HCT116 (cell line): ENCODE data around the gene FCHSD2. TPM values are rescaled to one million over a fixed set of nuclear protein-coding genes. Genes with fewer than 3 reads are reported as not detected.

ENCODE experiments used
- ATAC-seq: fragments of 200-7000 bp; cut with Tn5 transposase; 2 replicates; pipeline ENCODE4 v1.9.1; 2020; ENCODE audit warnings: mild to moderate bottlenecking, moderate library complexity
- BruUV-seq: library from RNA; stranded (reverse); fragments of 400-500 nt; replicated peaks from 2 replicates; lab custom pipeline; 2021; lab: Mats Ljungman, UMichigan
- CTCF ChIA-PET: fragments of 300-600 bp; sonication (Branson Sonifier 250); formaldehyde crosslinking; loops from one replicate; lab custom pipeline; 2021; ENCODE audit warnings: antibody characterized with exemption; lab: Charles Lee
- POLR2A ChIA-PET: fragments of 300-600, 350-600 bp; sonication (Branson Sonifier 250); formaldehyde crosslinking; loops from one replicate; lab custom pipeline; 2021; ENCODE audit warnings: antibody characterized with exemption; lab: Charles Lee
- RAD21 ChIA-PET, 2 experiments: fragments of 300-600 bp; sonication (Branson Sonifier 250); formaldehyde crosslinking; loops; one replicate each; lab custom pipeline; 2023; ENCODE audit warnings: low total read pairs in 2 of 2; ENCODE audit not compliant: uncharacterized antibody in 2 of 2, unreplicated experiment in 2 of 2, low non-redundant PET in 1 of 2; lab: Charles Lee
- DNase-seq: peaks from one replicate; pipeline ENCODE4 v3.0.0-alpha.2; 2010; ENCODE audit warnings: low read depth, low spot score
- H2AFZ ChIP-seq: fragments of 200-600 bp; shearing (Covaris generic), sonication (generic); 2 replicates; pipeline ENCODE4 v1.6.1; 2017; ENCODE audit warnings: low read depth, mixed run types, mixed read lengths, antibody characterized with exemption, low read length; ENCODE audit not compliant: poor library complexity, severe bottlenecking
- H3K27ac ChIP-seq: 2 replicates; pipeline ENCODE4 v1.5.1; 2012; ENCODE audit warnings: low read depth, low read length
- H3K27me3 ChIP-seq: fragments of 200-600 bp; sonication (generic); 2 replicates; pipeline ENCODE4 v1.6.1; 2016; ENCODE audit warnings: mixed run types, low read length, mixed read lengths; ENCODE audit not compliant: insufficient read depth
- H3K36me3 ChIP-seq, 2 experiments: fragments of 200-500 bp in 1 of 2; fragments of 200-600 bp in 1 of 2; sonication (Bioruptor generic) in 1 of 2; sonication (generic) in 1 of 2; 2 replicates each; pipeline versions ENCODE4 v1.5.1 to v1.6.1; 2014 to 2016; ENCODE audit warnings: low read length in 2 of 2, inconsistent platforms in 1 of 2, mixed read lengths in 1 of 2, mixed run types in 1 of 2; ENCODE audit not compliant: insufficient read depth in 2 of 2, control insufficient read depth in 1 of 2
- H3K4me1 ChIP-seq, 2 experiments: fragments of 200-600 bp in 1 of 2; sonication (generic) in 1 of 2; 2 replicates each; pipeline versions ENCODE4 v1.5.1 to v1.6.1; 2012 to 2017; ENCODE audit warnings: low read length in 2 of 2, inconsistent platforms in 1 of 2, mild to moderate bottlenecking in 1 of 2, mixed read lengths in 1 of 2, mixed run types in 1 of 2, moderate library complexity in 1 of 2; ENCODE audit not compliant: insufficient read depth in 2 of 2, control insufficient read depth in 1 of 2
- H3K4me2 ChIP-seq: fragments of 200-600 bp; sonication (generic); 2 replicates; pipeline ENCODE4 v1.6.1; 2017; ENCODE audit warnings: mixed run types, low read length, mixed read lengths
- H3K4me3 ChIP-seq, 2 experiments: fragments of 200-600 bp in 1 of 2; sonication (generic) in 1 of 2; replicated peaks in 1 of 2; 2 replicates each; pipeline ENCODE4 v1.5.1; 2011 to 2016; ENCODE audit warnings: low read length in 2 of 2, control low read depth in 1 of 2, low read depth in 1 of 2, mild to moderate bottlenecking in 1 of 2, mixed read lengths in 1 of 2, mixed run types in 1 of 2
- H3K79me2 ChIP-seq: fragments of 200-600 bp; sonication (generic); 2 replicates; pipeline ENCODE4 v1.6.1; 2017; ENCODE audit warnings: mild to moderate bottlenecking, mixed run types, low read length, moderate library complexity, mixed read lengths; ENCODE audit not compliant: insufficient read depth
- H3K9ac ChIP-seq: fragments of 200-600 bp; sonication (generic); 2 replicates; pipeline ENCODE4 v1.6.1; 2016; ENCODE audit warnings: low read length, mixed read lengths
- H3K9me2 ChIP-seq: fragments of 200-600 bp; sonication (generic), shearing (Covaris generic); 2 replicates; pipeline ENCODE4 v1.6.1; 2017; ENCODE audit warnings: mixed run types, mild to moderate bottlenecking, moderate library complexity; ENCODE audit not compliant: insufficient read depth
- H3K9me3 ChIP-seq, 2 experiments: fragments of 200-500 bp in 1 of 2; fragments of 200-600 bp in 1 of 2; sonication (Bioruptor generic) in 1 of 2; sonication (generic) in 1 of 2; 2 replicates each; pipeline ENCODE4 v1.6.1; 2014 to 2017; ENCODE audit warnings: low read length in 2 of 2, mixed read lengths in 2 of 2, inconsistent platforms in 1 of 2, low read depth in 1 of 2, mild to moderate bottlenecking in 1 of 2, mixed run types in 1 of 2, moderate library complexity in 1 of 2; ENCODE audit not compliant: control insufficient read depth in 1 of 2, insufficient read depth in 1 of 2
- H4K20me1 ChIP-seq: fragments of 200-600 bp; sonication (generic), shearing (Covaris generic); 2 replicates; pipeline ENCODE4 v1.6.1; 2017; ENCODE audit warnings: mixed run types, mild to moderate bottlenecking, moderate library complexity; ENCODE audit not compliant: insufficient read depth
- ATF3 ChIP-seq: IDR thresholded peaks from 2 replicates; pipeline ENCODE4 v1.6.1; 2012
- CEBPB ChIP-seq: IDR thresholded peaks from 2 replicates; pipeline ENCODE4 v1.6.1; 2012; ENCODE audit warnings: low read depth
- ELF1 ChIP-seq: IDR thresholded peaks from 2 replicates; pipeline ENCODE4 v1.6.1; 2012; ENCODE audit warnings: low read depth, borderline replicate concordance
- FOSL1 ChIP-seq: IDR thresholded peaks from 2 replicates; pipeline ENCODE4 v1.6.1; 2012; ENCODE audit warnings: low read depth
- SP1 ChIP-seq: IDR thresholded peaks from 2 replicates; pipeline ENCODE4 v1.6.1; 2012; ENCODE audit warnings: low read depth
- TCF7L2 ChIP-seq: IDR thresholded peaks from 2 replicates; pipeline ENCODE4 v1.7.0; 2011; ENCODE audit warnings: borderline replicate concordance, inconsistent platforms; ENCODE audit not compliant: insufficient read depth, insufficient read length; ENCODE audit errors: extremely low read depth
- intact Hi-C: fragments of 100-400 bp; cut with micrococcal nuclease; formaldehyde crosslinking; loops from 2 replicates; pipeline ENCODE4 v1.10.0; 2022
- total RNA-seq: library from RNA; stranded (reverse); gene quantifications from one replicate; pipeline ENCODE4 v1.2.1, GENCODE V29; 2021; ENCODE audit not compliant: unreplicated experiment

Gene FCHSD2
- total RNA-seq, 1 experiment from 2014 or later: 15.0 TPM

- ATAC-seq: peak; percentile 52; the same call in 1 of the 2 replicates
- H3K4me2 ChIP-seq: peak overlapping the region; percentile 17; the same call in 1 of the 2 replicates
- RAD21 ChIA-PET: no interaction called here
- DNase-seq: no peak
- POLR2A ChIA-PET: no interaction called here
- no peaks in the 10 kb centered on the region for H4K20me1 ChIP-seq
- no peaks in the 10 kb centered on the region for H3K79me2 ChIP-seq
- no peak overlapping the region for H3K27ac ChIP-seq
- H3K9me3 ChIP-seq: no peaks in the 10 kb centered on the region
- no peaks in the 10 kb centered on the region for H3K27me3 ChIP-seq
- H2AFZ ChIP-seq: no peak overlapping the region
- CTCF ChIA-PET: interaction anchor here (1.2 to 2.1 kb wide), 4 partner anchors 9 to 396 kb away, joined by 3 to 5 read pairs (median 4); no protein-coding TSS in a partner anchor
- H3K4me3 ChIP-seq: no peak overlapping the region
- no TSS peak for BruUV-seq
- no peak overlapping the region for H3K9ac ChIP-seq
- no peaks in the 10 kb centered on the region for H3K9me2 ChIP-seq
- intact Hi-C loops: no loop called here
- H3K36me3 ChIP-seq: 0 out of 4 replicates have a peak, but pooled peaks cover 0 to 4% of the 10 kb centered on the region in 2 experiments
- no peak for TF ChIP-seq TCF7L2
- TF ChIP-seq CEBPB: peak; percentile 87
- peak; percentile 13; the same call in 1 of the 2 replicates for TF ChIP-seq FOSL1
- 0 out of 2 replicates have a peak, but pooled peaks have one; percentile 53 for TF ChIP-seq ATF3
- TF ChIP-seq, all 23 proteins: peak for 3
- peaks cover 9 to 11% of the 10 kb centered on the region in 2 experiments for H3K4me1 ChIP-seq
These were observed 301.3 kb downstream of the FCHSD2 start for GRCh38 chr11:72840780-72841179.

- Histone ChIP-seq H3K4me2 (no peak overlapping the region), H3K27ac (no peak overlapping the region), H3K79me2 (no peaks in the 10 kb centered on the region), H3K4me3 (no peak overlapping the region), H4K20me1 (no peaks in the 10 kb centered on the region), H3K9me3 (no peaks in the 10 kb centered on the region), H3K36me3 (0 out of 4 replicates have a peak, but pooled peaks cover 0 to 4% of the 10 kb centered on the region in 2 experiments), H3K4me1 (peaks cover 9 to 11% of the 10 kb centered on the region in 2 experiments), H3K9ac (no peak overlapping the region), H3K9me2 (no peaks in the 10 kb centered on the region), H3K27me3 (no peaks in the 10 kb centered on the region), H2AFZ (no peak overlapping the region)
- DNase-seq (no peak), ATAC-seq (no peak)
- RAD21 ChIA-PET: no interaction called here
- no TSS peak for BruUV-seq
- intact Hi-C loops: no loop called here
- POLR2A ChIA-PET: no interaction called here
- TF ChIP-seq ELF1 (no peak), SP1 (no peak)
- CTCF ChIA-PET: no interaction called here
These were observed 303.3 kb downstream of the FCHSD2 start for GRCh38 chr11:72838691-72839305.
